ENCODE results near the gene FAIM2.

- TF ChIP-seq CTCF (IDR thresholded peaks at IDR 0.05; ENCODE audit: borderline replicate concordance, extremely low read depth, low read length, poor library complexity, severe bottlenecking) (no peak), EZH2 (IDR thresholded peaks at IDR 0.05; ENCODE audit: borderline replicate concordance, low read depth, low read length, severe bottlenecking) (no peak)
Measured at GRCh38 chr12:49905718-49906314, 2.1 kb upstream of the FAIM2 start.
